Immature natural killer cell (primary cell): ENCODE measurements around the gene ZNF423. TPM values are rescaled to one million over a fixed set of nuclear protein-coding genes. Genes with fewer than 3 reads are reported as not detected.

Source experiments
- DNase-seq, 3 donors: peaks; one replicate each; pipeline ENCODE4 v3.0.0; 2022; ENCODE audit warnings: mixed read lengths in 1 of 3
- H3K27ac Mint-ChIP-seq, 6 donors: one replicate each; pipeline ENCODE4 v1.8.0; 2020; ENCODE audit warnings: mixed read lengths in 6 of 6, mild to moderate bottlenecking in 5 of 6, inconsistent platforms in 4 of 6, moderate library complexity in 3 of 6
- H3K27me3 Mint-ChIP-seq, 3 donors: one replicate each; pipeline ENCODE4 v1.8.0; 2020 to 2021; ENCODE audit warnings: low read depth in 3 of 3, mild to moderate bottlenecking in 3 of 3, mixed read lengths in 3 of 3, moderate library complexity in 3 of 3, inconsistent platforms in 1 of 3
- H3K36me3 Mint-ChIP-seq, 3 donors: one replicate each; pipeline ENCODE4 v1.8.0; 2020; ENCODE audit warnings: mixed read lengths in 3 of 3, inconsistent platforms in 2 of 3, mild to moderate bottlenecking in 2 of 3
- H3K4me1 Mint-ChIP-seq, 2 donors: one replicate each; pipeline ENCODE4 v1.8.0; 2020; ENCODE audit warnings: inconsistent platforms in 2 of 2, mild to moderate bottlenecking in 2 of 2, mixed read lengths in 2 of 2, moderate library complexity in 1 of 2
- H3K4me3 Mint-ChIP-seq, 5 donors: one replicate each; pipeline ENCODE4 v1.8.0; 2020; ENCODE audit warnings: mild to moderate bottlenecking in 5 of 5, mixed read lengths in 5 of 5, inconsistent platforms in 3 of 5, moderate library complexity in 3 of 5
- H3K9me3 Mint-ChIP-seq, 6 donors: one replicate each; pipeline ENCODE4 v1.8.0; 2020; ENCODE audit warnings: mild to moderate bottlenecking in 6 of 6, mixed read lengths in 6 of 6, inconsistent platforms in 4 of 6, moderate library complexity in 3 of 6
- polyA plus RNA-seq, 3 donors: library from polyadenylated mRNA; unstranded; fragments of 300-500 nt; fragmentation: Illumina TruSeq; gene quantifications; one replicate each; pipeline ENCODE4 v1.2.3, GENCODE V29; 2021

ZNF423 gene
- polyA plus RNA-seq, result not detected

DNA sequence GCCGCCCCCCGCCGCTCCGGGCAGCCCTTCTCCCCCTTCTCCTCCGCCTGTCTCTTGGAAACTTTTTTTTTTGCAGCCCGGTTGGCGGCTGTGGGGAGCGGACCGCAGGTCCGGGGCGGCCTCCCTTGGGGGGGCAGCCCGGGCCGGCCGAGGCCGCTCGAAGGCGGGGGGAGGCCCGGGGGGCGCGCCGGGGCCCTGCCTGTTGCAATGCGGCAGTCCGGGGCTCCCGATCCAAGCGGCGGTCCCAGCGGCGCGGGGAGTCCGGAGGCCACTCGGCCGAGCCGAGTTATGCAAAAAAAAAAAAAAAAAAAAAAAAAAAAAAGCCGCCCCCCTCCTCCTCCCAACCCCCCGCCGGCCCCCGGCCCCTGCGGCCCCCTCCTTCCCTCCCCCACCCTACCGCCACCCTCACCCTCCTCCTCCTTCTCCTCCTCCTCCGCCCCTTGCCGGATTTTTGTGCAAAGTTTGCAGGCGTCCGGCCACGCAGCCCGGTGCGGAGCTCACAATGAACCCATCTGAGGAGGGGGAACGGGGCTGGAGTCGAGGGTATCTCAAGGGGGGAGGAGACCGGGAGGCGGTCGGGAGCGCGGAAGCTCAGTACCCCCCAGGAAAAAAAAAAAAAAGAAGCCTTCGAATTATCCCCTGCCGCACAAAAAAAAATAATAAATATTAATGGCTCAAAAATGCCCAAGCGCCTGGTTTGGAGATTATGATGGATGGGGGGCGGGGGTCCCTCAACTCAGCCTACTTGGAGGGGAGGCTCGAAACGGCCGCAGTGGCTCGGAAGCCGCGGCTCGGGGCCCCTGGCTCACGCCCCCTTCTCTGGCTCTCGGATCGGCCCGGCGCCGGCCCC, at the start of gene ZNF423:
Gene ZNF423 (minus strand): TSS at position 291 of the 850 bp plus-strand sequence. CDS start 338 bp downstream, outside the sequence.
- Mint-ChIP-seq H3K4me1 (peaks cover 8 to 12% of the 10 kb centered on the region in 2 donors), H3K4me3 (peak within 1 kb of the TSS; percentile 53 to 75 (median 71)), H3K36me3 (no peaks in the 10 kb centered on the region), H3K27ac (no peak within 1 kb of the TSS), H3K9me3 (no peaks in the 10 kb centered on the region), H3K27me3 (peaks cover 6 to 18% (median 14%) of the 10 kb centered on the region in 3 donors)
- no peak for DNase-seq

DNA sequence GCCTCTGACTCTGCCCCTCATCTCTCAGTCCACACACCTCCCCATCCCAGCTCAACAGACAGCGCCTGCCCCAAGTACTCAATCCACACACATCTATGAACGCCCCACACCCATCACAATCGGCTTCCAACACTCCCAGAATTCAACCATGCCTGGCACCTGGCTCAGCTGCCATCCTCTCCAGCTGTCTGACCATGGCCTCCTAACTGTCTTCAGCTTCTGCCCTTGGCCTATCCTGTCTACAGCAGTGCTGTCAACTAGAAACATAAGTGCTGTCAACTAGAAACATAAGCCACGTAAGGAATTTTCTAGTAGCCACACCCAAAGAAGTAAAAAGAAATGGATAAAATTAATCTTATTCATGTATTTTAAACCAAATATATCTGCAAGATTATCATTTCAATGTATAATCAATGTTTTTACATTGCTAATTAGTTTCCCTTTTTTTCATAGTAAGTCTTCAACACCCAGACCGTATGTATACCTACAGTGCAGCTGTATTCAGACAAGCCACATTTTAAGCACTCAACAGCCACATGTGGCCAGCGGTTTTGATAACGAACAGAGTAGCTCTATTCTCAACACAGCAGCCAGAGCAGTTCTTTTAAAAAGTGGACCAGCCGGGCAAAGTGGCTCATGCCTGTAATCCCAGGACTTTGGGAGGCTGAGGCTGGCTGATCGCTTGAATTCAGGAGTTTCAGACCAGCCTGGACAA, 48.6 kb upstream of the ZNF423 start:
- Mint-ChIP-seq H3K27ac (no peak overlapping the region), H3K27me3 (peaks cover 0 to 1% (median 0%) of the 10 kb centered on the region in 3 donors), H3K9me3 (no peaks in the 10 kb centered on the region), H3K4me3 (no peak overlapping the region), H3K4me1 (no peaks in the 10 kb centered on the region), H3K36me3 (no peaks in the 10 kb centered on the region)
- DNase-seq, result no peak

DNA sequence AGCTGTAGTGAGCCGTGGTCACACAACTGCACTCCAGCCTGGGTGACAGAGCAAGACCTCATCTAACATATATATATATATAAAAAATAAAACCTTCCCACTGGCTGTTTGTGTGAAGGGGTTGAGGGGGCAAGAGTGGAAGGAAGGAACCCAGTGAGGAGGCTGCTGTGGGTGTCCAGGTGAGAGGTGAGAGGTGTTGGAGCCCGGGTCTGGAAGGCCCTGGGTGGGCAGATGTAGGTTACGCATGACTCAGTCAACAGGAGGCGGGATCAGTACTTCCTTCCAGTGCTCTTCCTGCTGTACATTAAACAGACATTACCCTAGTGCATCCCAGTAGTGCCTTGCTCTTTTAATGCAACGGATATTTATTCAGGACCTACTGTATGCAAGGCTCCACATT, 47.0 kb upstream of the ZNF423 start:
- Mint-ChIP-seq H3K4me1 (no peaks in the 10 kb centered on the region), H3K9me3 (no peaks in the 10 kb centered on the region), H3K27me3 (peaks cover 0 to 1% (median 1%) of the 10 kb centered on the region in 3 donors), H3K27ac (no peak overlapping the region), H3K36me3 (no peaks in the 10 kb centered on the region), H3K4me3 (no peak overlapping the region)
- DNase-seq, result no peak

DNA sequence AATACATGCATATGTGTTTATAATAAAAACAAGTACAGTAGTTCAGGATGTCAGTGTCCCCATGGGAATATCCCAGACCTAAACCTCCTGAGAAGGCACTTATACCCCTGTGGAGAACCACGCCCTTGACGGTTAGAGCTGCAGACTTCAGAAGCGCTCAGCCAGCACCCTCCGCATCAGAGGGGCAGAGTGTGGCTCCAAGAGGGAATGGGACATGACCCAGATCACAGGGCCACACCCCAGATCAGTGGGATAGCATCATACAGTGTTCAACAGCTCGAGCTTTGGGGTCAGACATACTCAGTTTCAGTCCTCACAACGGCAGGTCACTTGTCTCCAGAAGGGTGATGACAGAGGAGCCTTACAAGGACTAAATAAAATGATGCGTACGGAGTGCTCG, 45.8 kb upstream of the ZNF423 start:
- H3K27ac Mint-ChIP-seq, result no peak overlapping the region
- H3K4me1 Mint-ChIP-seq, result no peaks in the 10 kb centered on the region
- H3K9me3 Mint-ChIP-seq, result no peaks in the 10 kb centered on the region
- H3K36me3 Mint-ChIP-seq, result no peaks in the 10 kb centered on the region
- no peak for DNase-seq
- H3K27me3 Mint-ChIP-seq, result peaks cover 0 to 1% (median 1%) of the 10 kb centered on the region in 3 donors
- no peak overlapping the region for H3K4me3 Mint-ChIP-seq

DNA sequence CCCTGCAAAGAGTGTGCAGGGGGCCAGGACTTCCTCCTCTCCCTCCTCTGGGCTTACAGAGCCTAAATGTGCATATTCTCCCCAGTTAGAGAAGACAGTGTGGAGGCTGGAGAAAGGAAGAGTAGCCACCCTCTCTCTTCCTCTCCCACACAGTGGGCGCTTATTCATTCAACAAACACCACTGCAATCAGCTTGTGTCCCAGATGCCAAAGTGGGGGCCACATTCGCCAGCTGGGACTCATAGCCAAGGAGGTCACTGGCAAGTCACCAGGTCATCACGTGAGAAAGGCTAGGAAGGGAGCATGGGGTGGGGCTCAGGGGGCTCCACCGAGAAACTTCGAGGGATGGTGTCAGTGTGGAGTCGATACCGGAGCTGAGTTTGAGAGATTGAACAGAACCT, 45.0 kb upstream of the ZNF423 start:
- Mint-ChIP-seq H3K9me3 (no peaks in the 10 kb centered on the region), H3K36me3 (no peaks in the 10 kb centered on the region), H3K27ac (no peak overlapping the region), H3K27me3 (peaks cover 0 to 1% (median 1%) of the 10 kb centered on the region in 3 donors), H3K4me1 (no peaks in the 10 kb centered on the region), H3K4me3 (no peak overlapping the region)
- DNase-seq, result no peak

DNA sequence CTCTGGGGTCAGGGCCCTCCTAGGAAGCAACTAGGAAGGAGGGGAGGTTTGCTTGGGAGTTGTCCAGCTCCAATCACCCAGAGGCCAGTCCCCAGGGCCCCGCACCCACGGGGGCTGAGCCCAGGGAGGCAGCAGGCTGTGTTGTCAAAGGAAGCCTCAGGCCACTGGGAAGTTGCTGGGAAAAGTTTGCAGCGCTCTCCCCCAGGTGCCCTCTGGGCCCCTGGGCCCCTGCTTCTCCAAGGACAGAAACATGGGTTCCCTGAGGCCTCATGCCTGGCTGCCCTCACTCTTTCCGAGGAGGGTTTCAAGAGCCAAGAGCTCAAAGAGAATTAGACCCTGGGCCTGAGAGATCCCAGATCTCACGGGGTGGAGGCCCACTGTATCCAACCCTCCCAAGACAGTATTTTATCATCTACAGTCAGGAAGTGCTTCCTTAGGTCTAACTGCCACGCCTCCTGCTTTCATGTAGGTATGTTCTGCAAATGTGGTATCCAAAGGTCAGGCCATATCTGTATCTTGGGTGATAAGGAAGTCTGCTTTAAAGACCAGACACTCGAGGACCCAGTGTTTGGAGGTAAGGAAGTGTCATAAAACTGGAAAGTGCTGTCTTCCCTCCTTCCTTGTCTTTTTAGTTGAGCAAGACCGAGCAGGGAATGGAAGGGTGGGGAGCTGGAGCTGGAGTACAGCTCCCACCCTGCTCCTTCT, 44.2 kb upstream of the ZNF423 start:
- H3K36me3 Mint-ChIP-seq, result no peaks in the 10 kb centered on the region
- no peak overlapping the region for H3K27ac Mint-ChIP-seq
- H3K9me3 Mint-ChIP-seq, result no peaks in the 10 kb centered on the region
- no peak for DNase-seq
- no peaks in the 10 kb centered on the region for H3K4me1 Mint-ChIP-seq
- peaks cover under 1 to 3% (median 1%) of the 10 kb centered on the region in 3 donors for H3K27me3 Mint-ChIP-seq
- no peak overlapping the region for H3K4me3 Mint-ChIP-seq

DNA sequence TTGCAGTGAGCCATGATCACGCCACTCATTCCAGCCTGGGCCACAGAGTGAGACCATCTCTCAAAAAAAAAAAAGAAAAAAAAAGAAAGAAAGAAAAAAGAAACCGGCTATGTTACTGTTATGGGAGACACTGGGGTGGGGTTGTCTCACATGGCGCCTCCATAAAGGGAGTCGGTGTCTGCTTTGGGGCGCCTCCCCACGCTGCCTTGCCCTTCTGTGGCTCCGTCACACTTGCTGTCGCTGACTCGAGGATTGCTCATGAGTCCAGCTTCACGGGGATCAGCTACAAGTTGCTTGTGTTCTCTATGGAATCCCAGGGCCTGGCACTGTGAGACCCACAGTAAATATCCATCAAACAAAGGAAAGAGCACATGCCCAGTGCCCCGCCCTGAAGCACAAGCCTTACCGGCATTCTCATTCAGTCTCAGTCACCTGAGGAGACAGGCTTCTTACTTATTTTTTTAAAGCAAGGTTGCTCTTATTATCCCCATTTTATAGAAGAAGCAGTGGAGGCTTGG, 40.6 kb upstream of the ZNF423 start:
- no peaks in the 10 kb centered on the region for H3K9me3 Mint-ChIP-seq
- no peaks in the 10 kb centered on the region for H3K4me1 Mint-ChIP-seq
- DNase-seq, result no peak
- peaks cover 2 to 5% (median 3%) of the 10 kb centered on the region in 3 donors for H3K27me3 Mint-ChIP-seq
- no peak overlapping the region for H3K4me3 Mint-ChIP-seq
- H3K27ac Mint-ChIP-seq, result no peak overlapping the region
- H3K36me3 Mint-ChIP-seq, result no peaks in the 10 kb centered on the region

DNA sequence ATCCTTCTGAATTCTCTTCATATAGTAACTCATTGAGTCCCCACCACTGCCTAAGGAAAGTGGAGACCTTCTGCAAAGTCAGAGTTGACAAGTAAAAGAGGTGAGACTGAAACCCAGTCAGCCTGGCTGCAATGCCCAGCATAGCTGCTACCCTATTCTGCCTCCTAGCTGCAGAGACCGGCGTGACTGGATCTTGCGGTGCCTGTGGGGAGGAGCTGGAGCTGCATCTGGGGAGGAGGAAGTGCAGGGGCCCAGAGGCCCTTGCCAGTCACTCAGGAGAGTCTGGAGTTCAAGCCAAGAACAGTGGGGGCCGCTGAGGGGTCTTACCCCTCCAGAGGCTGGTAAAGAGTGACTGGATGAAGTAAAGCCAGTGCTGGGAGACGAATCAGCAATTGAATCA, 35.0 kb upstream of the ZNF423 start:
- no peak for DNase-seq
- H3K36me3 Mint-ChIP-seq, result no peaks in the 10 kb centered on the region
- no peak overlapping the region for H3K4me3 Mint-ChIP-seq
- no peaks in the 10 kb centered on the region for H3K4me1 Mint-ChIP-seq
- no peak overlapping the region for H3K27ac Mint-ChIP-seq
- H3K27me3 Mint-ChIP-seq, result peaks cover 3 to 12% (median 4%) of the 10 kb centered on the region in 3 donors
- H3K9me3 Mint-ChIP-seq, result no peaks in the 10 kb centered on the region

DNA sequence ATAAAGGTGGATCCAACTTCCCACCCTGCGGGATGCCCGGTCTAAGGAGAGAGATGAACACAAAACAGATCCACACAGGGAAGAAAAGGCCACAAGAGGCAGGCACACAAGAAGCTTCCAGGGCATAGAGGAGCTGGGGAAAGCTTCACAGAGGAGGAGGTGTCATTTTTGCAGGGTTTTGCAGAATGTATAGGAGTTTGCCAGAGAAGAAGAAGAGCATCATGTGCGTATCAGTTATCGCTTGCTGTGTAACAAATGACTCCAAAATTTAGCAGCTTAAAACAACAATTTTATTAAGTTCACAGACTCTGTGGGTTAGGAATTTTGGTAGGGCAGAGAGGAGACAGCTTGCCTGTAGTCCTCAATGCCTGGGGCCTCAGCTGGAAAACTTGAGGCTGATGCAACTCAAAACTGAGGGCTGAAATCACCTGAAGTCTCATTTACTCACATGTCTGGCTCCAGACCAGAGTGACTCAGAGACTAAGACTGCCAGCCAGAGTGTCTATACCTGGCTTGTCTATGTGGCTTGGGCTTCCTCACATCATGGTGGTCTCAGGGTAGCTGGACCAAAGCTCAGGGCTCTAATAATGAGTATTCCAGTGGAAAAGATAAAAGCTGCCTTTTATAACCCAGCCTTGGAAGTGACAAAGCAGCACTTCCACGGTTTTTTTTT, 33.9 kb upstream of the ZNF423 start:
- no peak for DNase-seq
- H3K4me1 Mint-ChIP-seq, result no peaks in the 10 kb centered on the region
- H3K27ac Mint-ChIP-seq, result no peak overlapping the region
- H3K36me3 Mint-ChIP-seq, result no peaks in the 10 kb centered on the region
- H3K4me3 Mint-ChIP-seq, result no peak overlapping the region
- no peaks in the 10 kb centered on the region for H3K9me3 Mint-ChIP-seq
- H3K27me3 Mint-ChIP-seq, result peaks cover 2 to 14% (median 4%) of the 10 kb centered on the region in 3 donors

DNA sequence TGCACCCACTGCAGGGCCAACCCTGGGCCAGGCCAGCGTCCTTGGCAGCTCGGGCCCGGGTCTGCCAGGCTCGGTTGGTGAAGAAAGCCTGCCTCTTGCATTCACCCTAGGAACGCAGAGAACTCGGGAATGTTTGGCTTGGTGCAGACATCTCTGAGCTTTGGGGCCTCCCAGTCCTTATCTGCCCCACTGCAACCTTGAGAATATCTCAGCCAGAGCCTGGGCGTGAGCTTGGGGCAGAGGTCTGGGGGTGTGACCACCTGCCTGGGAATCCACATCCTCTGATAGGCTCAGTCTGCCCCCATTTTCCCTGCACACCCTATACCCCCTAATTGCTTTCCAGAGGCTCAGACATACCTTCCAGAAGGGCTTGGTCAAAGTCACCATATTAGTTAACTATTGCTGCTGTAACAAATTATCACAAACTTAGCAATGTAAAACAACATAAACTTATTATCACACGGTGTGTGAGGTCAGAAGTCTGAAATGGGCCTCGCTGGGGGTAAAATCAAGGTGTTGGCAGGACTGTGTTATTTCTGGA, 30.7 kb upstream of the ZNF423 start:
- H3K4me3 Mint-ChIP-seq, result no peak overlapping the region
- peaks cover 2 to 13% (median 2%) of the 10 kb centered on the region in 3 donors for H3K27me3 Mint-ChIP-seq
- no peaks in the 10 kb centered on the region for H3K36me3 Mint-ChIP-seq
- H3K27ac Mint-ChIP-seq, result no peak overlapping the region
- no peaks in the 10 kb centered on the region for H3K9me3 Mint-ChIP-seq
- no peaks in the 10 kb centered on the region for H3K4me1 Mint-ChIP-seq
- DNase-seq, result no peak

DNA sequence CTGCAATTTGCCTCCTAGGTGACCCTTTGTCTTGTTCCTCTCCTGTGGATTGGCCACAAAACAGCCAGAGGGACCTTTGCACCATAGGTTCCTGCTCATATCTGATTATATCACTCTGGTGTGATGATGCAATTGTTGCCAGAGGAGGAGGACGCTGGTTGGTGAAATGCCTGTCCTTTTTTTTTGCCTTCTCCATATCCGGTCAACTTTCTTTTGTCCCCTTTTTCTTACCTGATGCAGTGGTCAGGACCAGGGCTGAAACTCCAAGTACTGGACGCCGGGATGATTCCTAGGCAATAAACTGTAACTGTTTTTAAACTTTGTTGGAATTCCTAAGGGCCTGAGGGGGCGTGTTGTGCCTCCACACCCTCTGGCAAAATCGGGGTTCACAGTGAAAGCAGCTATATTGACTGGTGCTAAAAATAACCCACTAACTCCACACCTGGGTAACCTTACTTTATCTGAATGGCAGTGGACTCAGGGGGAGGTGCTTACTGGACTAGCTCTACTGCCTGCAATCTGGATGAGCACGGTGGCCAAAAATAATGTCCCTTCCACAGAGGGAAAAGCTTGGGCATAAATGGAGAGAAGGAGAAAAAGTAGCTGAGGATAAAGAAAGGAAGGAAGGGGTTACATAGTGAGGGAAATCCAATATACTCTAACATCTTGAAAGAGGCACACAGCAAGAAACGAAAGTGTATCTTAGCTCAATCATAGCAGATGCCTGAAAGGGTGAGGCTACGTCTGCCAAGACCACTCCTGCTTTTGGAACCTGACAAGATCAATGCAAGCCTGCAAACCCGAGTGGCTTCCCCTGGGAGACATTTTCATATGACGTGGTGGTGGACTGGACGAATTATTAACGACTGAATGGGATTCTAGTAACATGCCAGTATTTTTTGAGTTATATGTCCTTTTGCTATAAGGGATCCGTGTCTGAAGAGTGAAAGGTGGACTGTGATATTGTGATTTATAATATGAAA, 28.4 kb upstream of the ZNF423 start:
- Mint-ChIP-seq H3K36me3 (no peaks in the 10 kb centered on the region), H3K27ac (no peak overlapping the region), H3K4me1 (no peaks in the 10 kb centered on the region), H3K4me3 (no peak overlapping the region), H3K9me3 (no peaks in the 10 kb centered on the region), H3K27me3 (peaks cover under 1 to 8% (median 4%) of the 10 kb centered on the region in 3 donors)
- no peak for DNase-seq
